ENCODE measurements around the gene TIGIT.

DNA sequence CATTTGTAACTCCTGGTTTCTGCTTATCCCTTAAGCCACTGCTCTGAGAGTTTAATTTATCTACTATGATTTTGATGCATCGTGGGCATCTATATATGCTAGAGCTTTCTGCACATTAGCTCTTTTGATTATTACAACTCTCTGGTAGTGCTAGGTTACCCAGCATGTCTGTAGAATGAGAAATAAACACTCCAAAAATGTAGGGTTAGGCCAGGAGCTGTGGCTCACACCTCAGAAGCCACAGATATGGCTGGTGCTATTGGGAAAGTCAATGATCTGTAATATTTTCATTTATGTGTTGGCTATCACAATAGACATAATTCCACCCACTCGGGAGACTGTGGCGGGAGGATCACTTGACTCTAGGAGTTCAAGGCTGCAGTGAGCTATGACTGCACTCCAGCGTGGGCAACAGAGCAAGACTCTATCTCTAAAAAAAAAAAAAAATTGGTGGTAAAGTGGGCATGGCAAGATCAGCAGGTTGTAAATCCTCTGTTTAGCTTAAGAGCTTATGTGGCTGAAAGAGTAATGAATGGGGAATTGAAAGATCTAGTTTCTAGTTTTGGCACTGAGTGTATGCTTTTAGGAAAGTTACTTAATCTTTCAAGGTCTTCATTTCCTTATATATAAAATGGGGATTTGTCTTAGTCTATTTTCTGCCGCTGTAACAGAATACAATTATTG lies 6.3 kb downstream of the TIGIT start:
- TF ChIP-seq ZNF8 (CRISPR knock-in tag; IDR thresholded peaks at IDR 0.05) (no peak), ZC3H10 (CRISPR knock-in tag; IDR thresholded peaks at IDR 0.05) (no peak), RARB (CRISPR knock-in tag; IDR thresholded peaks at IDR 0.05) (no peak), PPARA (CRISPR knock-in tag; IDR thresholded peaks at IDR 0.05; ENCODE audit: borderline replicate concordance) (no peak), ISL1 (CRISPR knock-in tag; IDR thresholded peaks at IDR 0.05) (no peak), ESRRG (CRISPR knock-in tag; IDR thresholded peaks at IDR 0.05) (no peak), CSDC2 (CRISPR knock-in tag; IDR thresholded peaks at IDR 0.05) (no peak), ZNF565 (CRISPR knock-in tag; conservative IDR thresholded peaks at IDR 0.05; ENCODE audit: low read depth) (no peak)
- TF ChIP-seq, protein P1, sequence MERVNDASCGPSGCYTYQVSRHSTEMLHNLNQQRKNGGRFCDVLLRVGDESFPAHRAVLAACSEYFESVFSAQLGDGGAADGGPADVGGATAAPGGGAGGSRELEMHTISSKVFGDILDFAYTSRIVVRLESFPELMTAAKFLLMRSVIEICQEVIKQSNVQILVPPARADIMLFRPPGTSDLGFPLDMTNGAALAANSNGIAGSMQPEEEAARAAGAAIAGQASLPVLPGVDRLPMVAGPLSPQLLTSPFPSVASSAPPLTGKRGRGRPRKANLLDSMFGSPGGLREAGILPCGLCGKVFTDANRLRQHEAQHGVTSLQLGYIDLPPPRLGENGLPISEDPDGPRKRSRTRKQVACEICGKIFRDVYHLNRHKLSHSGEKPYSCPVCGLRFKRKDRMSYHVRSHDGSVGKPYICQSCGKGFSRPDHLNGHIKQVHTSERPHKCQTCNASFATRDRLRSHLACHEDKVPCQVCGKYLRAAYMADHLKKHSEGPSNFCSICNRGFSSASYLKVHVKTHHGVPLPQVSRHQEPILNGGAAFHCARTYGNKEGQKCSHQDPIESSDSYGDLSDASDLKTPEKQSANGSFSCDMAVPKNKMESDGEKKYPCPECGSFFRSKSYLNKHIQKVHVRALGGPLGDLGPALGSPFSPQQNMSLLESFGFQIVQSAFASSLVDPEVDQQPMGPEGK (CRISPR knock-in tag; IDR thresholded peaks at IDR 0.05; ENCODE audit: borderline replicate concordance) = no peak
